ENCODE results near the gene CAMTA1. TPM values are rescaled to one million over a fixed set of nuclear protein-coding genes. Genes with fewer than 3 reads are reported as not detected.
"Not testable (repeated sequence)": the region's sequence is repeated elsewhere in the genome, so short reads cannot be mapped to it uniquely, and the experiment has no call there.

The CAMTA1 gene
- total and polyA plus RNA-seq, 2 experiments from 2014 or later, result 89.0 to 145 TPM

DNA sequence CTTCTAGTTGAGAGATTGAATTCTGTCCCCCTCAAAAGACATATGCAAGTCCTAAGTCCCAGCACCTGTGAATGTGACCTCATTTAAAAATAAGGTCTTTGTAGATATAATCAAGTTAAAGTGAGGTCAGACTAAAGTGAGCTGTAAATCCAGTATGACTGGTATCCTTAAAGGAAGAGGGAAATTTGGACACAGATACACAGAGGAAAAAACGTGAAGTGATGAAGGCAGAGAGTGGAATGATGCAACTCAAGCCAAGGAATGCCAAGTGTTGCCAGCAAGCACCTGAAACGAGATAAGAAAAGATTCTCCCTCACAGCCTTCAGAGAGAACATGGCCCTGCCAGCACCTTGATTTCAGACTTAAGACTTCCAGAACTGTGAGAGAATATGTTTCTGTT lies 541.1 kb downstream of the CAMTA1 start:
- Histone ChIP-seq H3K36me3 (replicated peaks; ENCODE audit: insufficient read depth, low read depth) (no peaks in the 10 kb centered on the region), H3K4me2 (no peak overlapping the region), H3K4me1 (ENCODE audit: insufficient read depth) (peaks cover 2% of the 10 kb centered on the region), H3K4me3 (no peak overlapping the region), H4K20me1 (ENCODE audit: insufficient read depth, poor library complexity, severe bottlenecking) (no peaks in the 10 kb centered on the region), H3K9me3 (ENCODE audit: low read depth) (no peaks in the 10 kb centered on the region), H2AFZ (no peak overlapping the region), H3K9me2 (replicated peaks; ENCODE audit: insufficient read depth) (no peaks in the 10 kb centered on the region), H3K79me2 (no peaks in the 10 kb centered on the region), H3K27ac (no peak overlapping the region), H3K27me3 (no peaks in the 10 kb centered on the region)
- WGBS (ENCODE audit: low lambda C conversion rate, missing lambda C conversion rate), result 67% methylated on average over 2 of the region's 2 CpGs
- DNase-seq (ENCODE audit: low spot score), result no peak
- TF ChIP-seq EZH2phosphoT487 (IDR thresholded peaks at IDR 0.05; ENCODE audit: low read depth, severe bottlenecking, unreplicated experiment) (no peak), EZH2 (IDR thresholded peaks at IDR 0.05; ENCODE audit: borderline replicate concordance) (no peak)

DNA sequence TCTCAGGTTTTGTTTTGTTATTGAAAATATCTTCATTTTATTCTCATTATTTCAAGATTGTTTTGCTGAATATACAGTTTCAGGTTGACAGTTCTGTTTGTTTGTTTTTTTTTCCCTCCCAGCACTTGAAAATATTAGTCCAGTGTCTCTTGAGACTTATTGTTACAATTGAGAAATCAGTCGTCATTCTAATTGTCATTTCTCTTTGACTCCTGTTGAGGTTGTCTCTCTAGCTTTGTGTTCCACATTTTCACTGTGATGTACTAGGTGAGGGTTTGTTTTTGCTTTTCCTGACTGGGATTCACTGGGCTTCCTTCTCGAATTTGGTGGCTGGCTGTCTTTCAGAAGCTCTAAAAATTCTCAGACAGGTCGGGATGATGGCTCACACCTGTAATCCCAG lies 542.6 kb downstream of the CAMTA1 start:
- Histone ChIP-seq H2AFZ (no peak overlapping the region), H3K4me3 (no peak overlapping the region), H3K4me2 (no peak overlapping the region), H3K27me3 (no peaks in the 10 kb centered on the region), H4K20me1 (ENCODE audit: insufficient read depth, poor library complexity, severe bottlenecking) (no peaks in the 10 kb centered on the region), H3K27ac (no peak overlapping the region), H3K9me3 (ENCODE audit: low read depth) (no peaks in the 10 kb centered on the region), H3K79me2 (no peaks in the 10 kb centered on the region), H3K36me3 (replicated peaks; ENCODE audit: insufficient read depth, low read depth) (no peaks in the 10 kb centered on the region), H3K9me2 (replicated peaks; ENCODE audit: insufficient read depth) (no peaks in the 10 kb centered on the region), H3K4me1 (ENCODE audit: insufficient read depth) (peaks cover 17% of the 10 kb centered on the region)
- TF ChIP-seq EZH2phosphoT487 (IDR thresholded peaks at IDR 0.05; ENCODE audit: low read depth, severe bottlenecking, unreplicated experiment) (no peak), EZH2 (IDR thresholded peaks at IDR 0.05; ENCODE audit: borderline replicate concordance) (no peak), CTCF (IDR thresholded peaks at IDR 0.05; ENCODE audit: poor library complexity) (no peak)
- 76% methylated on average over 3 of the region's 3 CpGs for WGBS (ENCODE audit: low lambda C conversion rate, missing lambda C conversion rate)
- DNase-seq (ENCODE audit: low spot score), result no peak

DNA sequence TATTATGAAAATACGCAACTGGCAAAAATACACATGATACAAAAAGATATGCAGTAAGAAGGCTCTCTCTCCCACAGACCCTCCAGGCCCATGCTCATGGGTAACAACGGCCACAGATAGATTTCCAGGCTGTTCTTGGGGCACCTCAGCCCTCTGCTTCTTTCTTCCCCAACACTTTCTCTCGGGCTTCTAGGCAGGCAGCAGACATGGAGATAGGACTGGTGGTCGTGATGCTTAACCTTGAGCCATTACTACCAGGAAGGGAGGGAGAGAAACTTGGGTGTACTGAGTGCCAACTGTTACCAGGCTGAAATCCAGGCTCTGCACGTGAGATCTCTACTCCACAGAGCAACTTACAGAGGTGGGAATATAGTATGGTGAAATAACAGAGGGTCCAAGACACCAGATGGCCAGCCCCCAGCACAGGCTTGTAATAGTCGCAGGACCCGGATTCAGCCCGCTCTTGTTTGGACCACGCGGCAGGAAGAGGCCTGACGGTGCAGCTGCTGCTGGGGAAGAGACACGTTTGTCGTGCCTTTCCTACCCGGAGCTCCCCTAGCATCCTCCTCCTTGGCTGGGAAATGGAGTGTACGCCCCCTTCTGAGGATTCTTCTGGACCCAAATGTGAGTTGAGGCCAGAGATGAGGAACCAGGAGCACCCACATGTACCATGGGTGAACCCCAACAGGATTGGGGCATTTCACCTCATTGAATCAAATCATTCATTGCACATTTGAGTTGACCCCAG lies 544.8 kb downstream of the CAMTA1 start:
- Histone ChIP-seq H3K4me3 (no peak overlapping the region), H3K4me2 (no peak overlapping the region), H3K9me2 (replicated peaks; ENCODE audit: insufficient read depth) (no peaks in the 10 kb centered on the region), H4K20me1 (ENCODE audit: insufficient read depth, poor library complexity, severe bottlenecking) (no peaks in the 10 kb centered on the region), H3K9me3 (ENCODE audit: low read depth) (no peaks in the 10 kb centered on the region), H3K79me2 (no peaks in the 10 kb centered on the region), H3K27me3 (no peaks in the 10 kb centered on the region), H3K27ac (no peak overlapping the region), H3K4me1 (ENCODE audit: insufficient read depth) (peaks cover 37% of the 10 kb centered on the region), H3K36me3 (replicated peaks; ENCODE audit: insufficient read depth, low read depth) (no peaks in the 10 kb centered on the region), H2AFZ (no peak overlapping the region)
- DNase-seq (ENCODE audit: low spot score), result no peak
- 91% methylated on average over 15 of the region's 15 CpGs for WGBS (ENCODE audit: low lambda C conversion rate, missing lambda C conversion rate)
- no peak for TF ChIP-seq EZH2 (IDR thresholded peaks at IDR 0.05; ENCODE audit: borderline replicate concordance)
- TF ChIP-seq CTCF (IDR thresholded peaks at IDR 0.05; ENCODE audit: poor library complexity), result no peak
- no peak for TF ChIP-seq EZH2phosphoT487 (IDR thresholded peaks at IDR 0.05; ENCODE audit: low read depth, severe bottlenecking, unreplicated experiment)

- H3K36me3 ChIP-seq (replicated peaks; ENCODE audit: insufficient read depth, low read depth); H3K79me2 ChIP-seq; H4K20me1 ChIP-seq (ENCODE audit: insufficient read depth, poor library complexity, severe bottlenecking); H3K9me2 ChIP-seq (replicated peaks; ENCODE audit: insufficient read depth); H3K9me3 ChIP-seq (ENCODE audit: low read depth); DNase-seq (ENCODE audit: low spot score); H3K4me2 ChIP-seq; H3K27ac ChIP-seq; H2AFZ ChIP-seq; H3K27me3 ChIP-seq; H3K4me3 ChIP-seq: not testable (repeated sequence)
- WGBS (ENCODE audit: low lambda C conversion rate, missing lambda C conversion rate), result 89% methylated on average over 7 of the region's 7 CpGs
- peaks cover 43% of the 10 kb centered on the region for H3K4me1 ChIP-seq (ENCODE audit: insufficient read depth)
These were observed 545.5 kb downstream of the CAMTA1 start for GRCh38 chr1:7330726-7331125.

All from hepatocyte (in vitro differentiated cells).